ENCODE results near the gene KIF15.
"Not testable (repeated sequence)": the region's sequence is repeated elsewhere in the genome, so short reads cannot be mapped to it uniquely, and the experiment has no call there.

KIF15 gene

DNA sequence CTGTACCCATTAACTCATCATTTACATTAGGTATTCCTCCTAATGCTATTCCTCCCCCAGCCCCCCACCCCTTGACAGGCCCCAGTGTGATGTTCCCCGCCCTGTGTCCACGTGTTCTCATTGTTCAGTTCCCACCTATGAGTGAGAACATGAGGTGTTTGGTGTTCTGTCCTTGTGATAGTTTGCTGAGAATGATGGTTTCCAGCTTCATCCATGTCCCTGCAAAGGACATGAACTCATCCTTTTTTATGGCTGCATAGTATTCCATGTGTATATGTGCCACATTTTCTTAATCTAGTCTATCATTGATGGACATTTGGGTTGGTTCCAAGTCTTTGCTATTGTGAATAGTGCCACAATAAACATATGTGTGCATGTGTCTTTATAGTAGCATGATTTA is 54.7 kb downstream of the KIF15 start:
- DNase-seq (ENCODE audit: low read depth in 2 of 2): not testable (repeated sequence)

DNA sequence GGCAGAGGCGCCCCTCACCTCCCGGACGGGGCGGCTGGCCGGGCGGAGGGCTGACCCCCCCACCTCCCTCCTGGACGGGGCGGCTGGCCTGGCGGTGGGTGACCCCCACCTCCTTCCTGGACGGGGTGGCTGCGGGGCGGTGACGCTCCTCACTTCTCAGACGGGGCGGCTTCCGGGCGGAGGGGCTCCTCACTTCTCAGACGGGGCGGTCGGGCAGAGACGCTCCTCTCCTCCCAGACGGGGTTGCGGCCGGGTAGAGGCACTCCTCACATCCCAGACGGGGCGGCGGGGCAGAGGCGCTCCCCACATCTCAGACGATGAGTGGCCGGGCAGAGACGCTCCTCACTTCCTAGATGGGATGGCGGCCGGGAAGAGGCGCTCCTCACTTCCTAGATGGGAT is 59.6 kb downstream of the KIF15 start:
- not testable (repeated sequence) for DNase-seq (ENCODE audit: low read depth in 2 of 2)

DNA sequence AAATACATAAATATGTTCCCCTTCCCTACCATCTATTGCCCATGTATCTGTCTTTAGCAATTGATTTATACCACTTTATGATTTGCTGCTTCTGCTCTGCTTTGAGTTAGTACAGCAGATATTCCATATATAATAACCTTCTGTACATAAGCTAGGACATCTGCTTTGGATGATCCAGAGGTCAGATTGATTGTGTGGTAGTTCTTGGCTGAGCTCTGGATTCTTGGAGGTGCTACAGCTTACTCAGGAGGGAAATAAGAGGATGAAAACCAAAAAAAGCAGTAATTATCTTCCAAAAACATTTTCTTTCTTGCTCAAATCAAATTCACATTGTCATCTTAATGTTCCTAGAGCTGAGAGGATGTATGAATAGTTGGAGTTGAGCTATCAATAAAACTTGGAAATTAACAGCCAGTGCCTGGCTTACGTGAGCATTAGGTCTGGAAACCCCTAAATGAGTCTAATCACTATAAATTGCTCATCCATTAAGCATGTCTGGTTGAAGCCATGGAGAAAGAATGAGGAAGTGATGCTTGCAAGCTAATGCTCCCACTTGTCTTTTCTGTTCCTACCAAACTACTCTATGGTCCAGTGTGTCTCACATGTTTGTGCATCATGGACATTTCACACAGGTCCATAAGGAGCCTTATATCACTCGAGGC is 63.8 kb downstream of the KIF15 start:
- no peak for DNase-seq (ENCODE audit: low read depth in 2 of 2)

DNA sequence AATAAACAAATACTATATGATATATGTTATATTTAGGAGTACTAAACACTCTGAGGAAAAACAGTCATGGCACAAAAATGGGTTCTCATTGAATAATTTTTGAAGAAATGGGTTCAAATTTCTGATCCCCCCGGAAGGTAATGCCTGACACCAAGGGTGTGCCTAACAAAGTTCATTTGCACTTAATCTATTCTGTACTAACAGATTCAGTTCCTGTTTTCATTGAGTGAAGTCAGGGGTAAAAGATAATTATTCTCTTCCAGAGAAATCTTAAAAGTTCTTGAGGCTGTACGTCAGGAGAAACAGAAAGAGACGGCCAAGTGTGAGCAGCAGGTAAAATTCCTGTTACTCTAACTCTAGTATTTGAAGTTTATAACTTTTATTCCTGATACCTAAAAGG is 65.6 kb downstream of the KIF15 start:
- DNase-seq (ENCODE audit: low read depth in 2 of 2): no peak

DNA sequence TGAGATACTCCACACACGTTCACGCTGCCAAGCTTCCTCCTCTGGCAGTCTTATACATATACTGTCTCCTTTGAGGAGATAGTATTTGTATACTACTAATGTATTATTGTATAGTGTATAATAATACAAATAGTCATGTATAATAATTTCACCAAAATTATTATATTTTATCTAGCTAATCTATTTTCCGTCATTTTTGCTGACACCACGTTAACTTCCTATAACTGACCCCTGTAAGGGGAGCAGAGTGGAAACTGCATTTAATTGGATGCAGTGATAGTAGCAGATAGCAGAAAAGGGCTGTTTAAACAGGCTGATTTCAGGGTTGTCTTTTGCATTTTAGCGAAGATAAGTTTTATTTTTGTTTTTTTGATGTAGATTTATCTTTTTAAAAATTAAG is 69.6 kb downstream of the KIF15 start:
- no peak for DNase-seq (ENCODE audit: low read depth in 2 of 2)

GRCh38 chr3:44832032-44832431 is 70.4 kb downstream of the KIF15 start:
- no peak for DNase-seq (ENCODE audit: low read depth in 2 of 2)

GRCh38 chr3:44832965-44833364 is 71.4 kb downstream of the KIF15 start:
- DNase-seq (ENCODE audit: low read depth in 2 of 2): no peak

DNA sequence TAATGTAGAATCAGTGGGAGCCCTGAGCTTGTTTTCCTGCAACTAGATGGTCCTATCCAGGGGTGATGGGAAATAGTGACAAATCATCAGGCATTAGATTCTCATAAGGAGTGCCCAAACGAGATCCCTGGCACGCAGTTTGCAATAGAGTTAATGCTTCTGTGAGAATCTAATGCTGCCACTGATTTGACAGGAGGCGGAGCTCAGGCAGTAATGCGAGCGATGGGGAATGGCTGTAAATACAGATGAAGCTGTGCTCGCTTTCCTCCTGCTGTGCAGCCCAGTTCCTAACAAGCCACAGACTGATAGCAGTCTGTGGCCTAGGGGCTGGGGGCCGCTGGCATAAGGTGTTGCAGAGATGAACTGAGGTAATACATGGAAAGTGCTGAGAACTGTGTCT is 71.8 kb downstream of the KIF15 start:
- DNase-seq (ENCODE audit: low read depth in 2 of 2): no peak

GRCh38 chr3:44835684-44836083 is 74.1 kb downstream of the KIF15 start:
- DNase-seq (ENCODE audit: low read depth in 2 of 2): no peak

DNA sequence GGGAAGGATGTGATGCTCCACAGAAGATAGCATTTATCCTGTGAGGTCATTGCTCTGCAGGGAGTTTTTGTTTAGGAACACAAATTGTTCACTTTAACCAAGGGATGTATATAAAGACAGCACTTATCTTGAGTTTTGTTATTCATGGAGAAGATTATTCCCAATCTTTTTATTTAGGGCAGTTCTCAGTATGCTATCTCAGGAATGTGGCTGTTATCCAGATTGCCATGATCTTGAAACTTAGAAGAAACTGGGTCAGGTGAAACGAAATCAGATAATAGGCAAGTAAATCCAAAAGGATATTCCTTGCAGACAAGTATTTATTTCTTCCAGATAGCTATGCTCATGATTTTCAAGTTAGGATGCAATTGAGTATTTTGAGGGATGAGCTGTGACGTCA is 80.8 kb downstream of the KIF15 start:
- no peak for DNase-seq (ENCODE audit: low read depth in 2 of 2)

DNA sequence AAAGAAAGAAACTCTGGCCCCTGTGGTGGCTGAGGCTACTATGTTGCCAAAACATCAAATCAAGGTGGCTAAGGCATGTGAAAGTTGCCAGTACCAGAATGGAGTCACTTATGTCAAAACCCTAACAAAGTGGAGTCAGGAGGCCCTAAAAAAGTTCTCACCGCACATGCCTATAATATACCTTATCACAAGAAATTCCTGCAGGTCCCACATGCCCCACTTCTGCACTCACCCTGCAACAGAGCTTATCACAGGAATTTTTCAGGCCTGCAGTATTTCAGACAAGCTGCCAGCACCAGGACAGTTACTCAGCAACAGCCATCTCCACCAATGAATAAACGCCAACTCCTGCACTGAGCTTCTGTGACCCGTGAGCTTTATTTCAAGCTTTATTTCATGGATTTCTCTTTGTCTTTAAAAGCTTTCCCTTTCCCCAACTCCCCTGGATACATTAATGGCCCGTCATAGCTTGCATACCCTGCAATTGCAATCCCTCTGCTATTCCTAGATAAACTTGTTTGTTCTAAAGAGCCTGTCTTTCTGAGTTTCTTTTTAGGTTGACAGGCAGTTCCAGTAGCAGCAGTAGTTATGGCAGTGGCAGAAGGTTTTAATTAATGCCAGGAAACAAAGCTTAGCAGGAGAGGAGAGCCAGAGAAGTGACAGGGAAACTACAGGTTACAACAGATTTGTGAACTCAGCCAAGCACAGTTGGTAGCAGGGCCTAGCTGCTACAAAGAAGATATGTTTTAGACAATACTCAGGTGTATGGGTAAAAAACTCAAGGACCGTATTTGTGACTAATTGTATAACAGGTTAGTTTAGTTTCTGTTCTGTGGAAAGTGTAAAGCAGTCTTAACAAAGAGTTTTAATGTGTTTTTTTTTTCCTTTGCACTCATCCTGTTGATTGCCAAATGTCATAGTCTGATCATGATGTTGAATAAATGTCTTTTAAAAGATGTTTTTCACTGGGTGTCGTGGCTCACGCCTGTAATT is 84.2 kb downstream of the KIF15 start:
- no peak for DNase-seq (ENCODE audit: low read depth in 2 of 2)

DNA sequence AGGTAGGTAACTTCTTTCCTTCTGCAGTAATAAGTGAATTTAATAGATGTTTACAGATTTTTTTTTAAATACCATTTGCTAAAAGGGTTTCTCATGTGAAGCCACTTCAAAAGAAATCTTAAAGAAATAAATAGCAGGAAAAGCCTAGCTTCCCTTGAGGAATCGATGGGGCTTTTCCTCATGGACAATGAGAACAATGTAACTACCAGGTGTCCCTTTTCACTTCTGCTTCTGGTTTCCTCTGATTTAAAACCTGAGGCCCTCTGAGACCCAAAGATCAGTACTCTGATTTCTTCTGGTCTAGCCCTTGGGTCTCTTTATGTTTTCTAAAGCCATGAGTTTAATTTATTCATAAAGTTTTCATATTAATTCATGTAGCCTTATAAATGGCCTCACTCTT is 87.0 kb downstream of the KIF15 start:
- no peak for DNase-seq (ENCODE audit: low read depth in 2 of 2)

DNA sequence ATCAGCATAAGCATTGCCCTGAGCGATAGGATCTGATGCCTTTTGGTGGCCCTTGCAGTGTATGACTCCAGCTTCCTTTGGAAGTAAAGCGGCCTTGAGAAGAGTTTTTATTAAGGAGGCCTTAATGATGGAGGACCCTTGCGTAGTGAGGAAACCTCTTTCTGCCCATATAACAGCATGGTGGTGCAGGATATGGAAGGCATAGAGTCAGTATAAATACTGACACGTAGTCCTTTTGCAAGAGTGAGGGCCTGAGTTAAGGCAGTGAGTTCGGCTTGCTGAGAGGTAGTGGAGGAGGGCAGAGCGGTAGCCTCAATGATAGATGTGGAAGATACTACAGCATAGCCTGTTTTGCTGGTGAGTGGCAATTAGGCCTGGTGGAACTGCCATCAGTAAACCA is 95.1 kb downstream of the KIF15 start:
- DNase-seq (ENCODE audit: low read depth in 2 of 2): not testable (repeated sequence)

DNA sequence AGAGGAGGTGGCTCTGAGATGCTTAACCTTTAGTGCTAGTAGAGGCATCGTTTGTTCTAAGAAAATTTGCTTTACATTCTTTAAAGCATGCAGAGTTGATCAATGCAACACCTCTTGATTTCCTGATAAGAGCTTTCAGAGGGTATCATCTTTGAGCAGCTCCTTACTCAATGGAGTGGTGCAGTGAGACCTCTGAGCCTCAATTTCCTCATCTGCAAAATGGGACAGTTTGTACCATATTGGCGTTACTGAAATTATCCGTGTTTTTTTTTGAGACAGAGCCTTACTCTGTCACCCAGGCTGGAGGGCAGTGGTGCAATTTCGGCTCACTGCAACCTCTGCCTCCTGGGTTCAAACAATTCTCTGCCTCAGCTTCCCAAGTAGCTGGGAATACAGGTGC is 98.5 kb downstream of the KIF15 start:
- DNase-seq (ENCODE audit: low read depth in 2 of 2): no peak

- peak; percentile 72 to 73 for DNase-seq (ENCODE audit: low read depth in 2 of 2)
These were observed 100.0 kb downstream of the KIF15 start, which contains the start of gene TMEM42 for GRCh38 chr3:44861412-44862225. TMEM42 (plus strand) TSS chr3:44861912; CDS start chr3:44861925, 13 bp downstream.

GRCh38 chr3:44862226-44862637 is 100.6 kb downstream of the KIF15 start:
- DNase-seq (ENCODE audit: low read depth in 2 of 2): no peak

DNA sequence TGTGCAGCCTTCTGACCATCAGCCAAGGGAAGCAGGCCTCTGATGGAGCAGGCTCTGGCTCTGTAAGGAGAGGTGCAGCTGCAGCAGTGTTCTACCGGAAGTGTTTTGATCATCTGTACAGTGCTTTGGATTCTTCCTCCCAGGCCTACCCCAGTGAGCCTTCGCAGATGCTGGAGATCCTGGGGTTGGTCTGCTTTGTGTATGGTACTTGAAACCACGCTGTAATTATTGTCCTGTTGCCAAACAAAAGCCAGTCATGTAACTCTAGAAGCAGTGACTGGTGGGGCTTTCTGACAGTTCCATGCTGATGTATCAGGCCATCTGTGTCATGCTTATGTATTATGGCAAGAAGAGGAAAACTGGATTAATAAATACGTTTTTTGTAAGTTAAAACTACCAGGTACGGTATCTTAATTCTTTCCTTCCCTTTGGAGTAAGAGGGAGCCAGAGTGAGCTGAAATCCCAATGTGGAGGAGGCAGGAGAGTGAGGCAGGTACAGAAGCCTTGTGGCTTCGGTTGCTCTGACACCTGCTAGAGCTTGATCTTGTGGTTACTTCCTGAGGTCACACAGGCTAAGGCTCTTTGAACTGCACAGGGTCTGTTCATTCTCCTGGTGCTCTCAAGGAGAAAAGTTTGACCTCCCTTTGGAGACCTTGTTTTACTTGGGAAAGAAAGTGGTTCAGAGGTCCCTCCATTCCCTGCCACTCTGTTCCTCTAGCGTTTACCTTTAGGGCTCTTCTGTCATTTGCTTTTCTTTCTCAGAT is 103.9 kb downstream of the KIF15 start:
- no peak for DNase-seq (ENCODE audit: low read depth in 2 of 2)

- no peak for DNase-seq (ENCODE audit: low read depth in 2 of 2)
These were observed 106.0 kb downstream of the KIF15 start for GRCh38 chr3:44867421-44868111.

DNA sequence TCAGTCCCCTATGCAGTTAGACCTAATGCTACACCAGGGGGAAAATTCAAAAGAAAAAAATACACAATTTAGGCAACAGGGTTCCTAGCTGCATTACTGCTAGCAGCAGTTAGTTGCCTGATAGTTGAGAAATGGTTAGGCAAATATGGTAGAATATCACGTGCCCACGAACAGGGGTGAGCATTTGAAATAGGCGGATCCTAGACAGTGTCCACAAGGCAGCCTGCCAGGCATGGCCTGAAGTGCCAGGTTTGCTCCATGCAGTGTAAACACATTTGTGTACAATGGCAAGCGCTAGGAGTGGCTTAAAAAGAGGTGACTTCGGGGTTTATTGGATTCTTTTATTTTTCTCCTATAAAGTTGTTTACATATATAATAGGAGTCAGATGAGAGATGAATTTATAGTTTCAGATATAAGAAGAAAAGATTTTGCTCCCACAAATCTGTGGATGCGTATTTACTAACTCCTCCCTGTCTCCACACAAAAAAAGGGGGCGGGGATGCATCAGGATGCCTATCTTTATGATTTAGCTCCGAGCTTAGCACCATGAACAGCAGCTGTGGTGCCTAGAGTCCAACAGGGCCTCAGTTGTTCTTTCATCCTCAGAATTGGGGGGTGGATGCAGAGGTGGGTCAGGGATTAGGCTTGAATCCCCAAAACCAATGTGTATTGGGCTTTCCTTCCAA is 108.9 kb downstream of the KIF15 start:
- no peak for DNase-seq (ENCODE audit: low read depth in 2 of 2)

- DNase-seq (ENCODE audit: low read depth in 2 of 2): no peak
These were observed 112.7 kb downstream of the KIF15 start, which contains the start of gene TGM4 for GRCh38 chr3:44874308-44874707. TGM4 (plus strand) TSS chr3:44874608; CDS start chr3:44874679, 71 bp downstream.
